ENCODE results near the gene THSD7B.

The THSD7B gene

GRCh38 chr2:136801661-136802060 is 36.3 kb downstream of the THSD7B start:
- no peak for DNase-seq (ENCODE audit: low spot score)

- DNase-seq (ENCODE audit: low spot score) = no peak
These were observed 44.7 kb downstream of the THSD7B start for GRCh38 chr2:136809998-136810397.

- DNase-seq (ENCODE audit: low spot score) = no peak
These were observed 53.5 kb downstream of the THSD7B start for GRCh38 chr2:136818839-136819238.

- no peak for DNase-seq (ENCODE audit: low spot score)
These were observed 57.9 kb downstream of the THSD7B start for GRCh38 chr2:136823291-136823690.

GRCh38 chr2:136828162-136828561 is 62.8 kb downstream of the THSD7B start:
- DNase-seq (ENCODE audit: low spot score) = no peak

GRCh38 chr2:136828774-136829173 is 63.4 kb downstream of the THSD7B start:
- no peak for DNase-seq (ENCODE audit: low spot score)

GRCh38 chr2:136844546-136844945 is 79.2 kb downstream of the THSD7B start:
- DNase-seq (ENCODE audit: low spot score) = no peak

- no peak for DNase-seq (ENCODE audit: low spot score)
These were observed 93.3 kb downstream of the THSD7B start for GRCh38 chr2:136858656-136859055.

- no peak for DNase-seq (ENCODE audit: low spot score)
These were observed 95.2 kb downstream of the THSD7B start for GRCh38 chr2:136860443-136860958.

GRCh38 chr2:136863468-136863867 is 98.1 kb downstream of the THSD7B start:
- DNase-seq (ENCODE audit: low spot score) = no peak

GRCh38 chr2:136863874-136864273 is 98.5 kb downstream of the THSD7B start:
- DNase-seq (ENCODE audit: low spot score) = no peak

- no peak for DNase-seq (ENCODE audit: low spot score)
These were observed 106.1 kb downstream of the THSD7B start for GRCh38 chr2:136871424-136871823.

- DNase-seq (ENCODE audit: low spot score) = peak; percentile 46
These were observed 108.9 kb downstream of the THSD7B start for GRCh38 chr2:136874258-136874657.

- DNase-seq (ENCODE audit: low spot score) = peak; percentile 85
These were observed 125.8 kb downstream of the THSD7B start for GRCh38 chr2:136891100-136891499.

GRCh38 chr2:136894007-136894634 is 128.8 kb downstream of the THSD7B start:
- no peak for DNase-seq (ENCODE audit: low spot score)

GRCh38 chr2:136901732-136902131 is 136.4 kb downstream of the THSD7B start:
- no peak for DNase-seq (ENCODE audit: low spot score)

GRCh38 chr2:136905779-136906178 is 140.4 kb downstream of the THSD7B start:
- DNase-seq (ENCODE audit: low spot score) = no peak

GRCh38 chr2:136909777-136910176 is 144.4 kb downstream of the THSD7B start:
- peak; percentile 88 for DNase-seq (ENCODE audit: low spot score)

- DNase-seq (ENCODE audit: low spot score) = peak; percentile 86
These were observed 150.8 kb downstream of the THSD7B start for GRCh38 chr2:136916131-136916530.

- DNase-seq (ENCODE audit: low spot score) = no peak
These were observed 152.1 kb downstream of the THSD7B start for GRCh38 chr2:136917411-136917881.

- DNase-seq (ENCODE audit: low spot score) = no peak
These were observed 154.3 kb downstream of the THSD7B start for GRCh38 chr2:136919682-136920081.

GRCh38 chr2:136920652-136921333 is 155.4 kb downstream of the THSD7B start:
- peak; percentile 14 for DNase-seq (ENCODE audit: low spot score)

GRCh38 chr2:136927156-136927555 is 161.8 kb downstream of the THSD7B start:
- DNase-seq (ENCODE audit: low spot score) = no peak

Measured in kidney tubule cell (primary cell).